GM12878 (cell line): Measurements from ENCODE around the gene MAFB. TPM values are rescaled to one million over a fixed set of nuclear protein-coding genes. Genes with fewer than 3 reads are reported as not detected.

Experiments
- ATAC-seq: fragments of 200-7000 bp; cut with Tn5 transposase; 3 replicates; pipeline ENCODE4 v1.9.1; 2020; ENCODE audit warnings: mild to moderate bottlenecking, moderate library complexity
- BruUV-seq: library from RNA; stranded (reverse); fragments of 400-500 nt; replicated peaks from 2 replicates; lab custom pipeline; 2021; lab: Mats Ljungman, UMichigan
- CTCF ChIA-PET: fragments of 300-600 bp; sonication (Branson Sonifier 250); formaldehyde crosslinking; extraction: SDS; loops from one replicate; lab custom pipeline; 2021; ENCODE audit warnings: inconsistent platforms; lab: Yijun Ruan, JAX
- POLR2A ChIA-PET: fragments of 350-600 bp; formaldehyde crosslinking; extraction: SDS; loops from one replicate; lab custom pipeline; 2021; ENCODE audit warnings: inconsistent platforms; lab: Charles Lee
- RAD21 ChIA-PET: fragments of 300-600 bp; sonication (Branson Sonifier 250); formaldehyde crosslinking; loops from one replicate; lab custom pipeline; 2023; ENCODE audit warnings: antibody characterized with exemption; ENCODE audit not compliant: unreplicated experiment; lab: Charles Lee
- SMC1A ChIA-PET: fragments of 300-600 bp; sonication (Branson Sonifier 250); formaldehyde crosslinking; loops from one replicate; lab custom pipeline; 2023; ENCODE audit not compliant: unreplicated experiment, uncharacterized antibody; lab: Charles Lee
- DNase-seq: peaks from one replicate; pipeline ENCODE4 v3.0.0-alpha.2; 2011; ENCODE audit warnings: low read depth, low spot score
- FAIRE-seq: peaks from 3 replicates; lab custom pipeline; 2011; peaks lifted over from hg19 to GRCh38; lab: Jason Lieb, UNC
- H2AFZ ChIP-seq: 2 replicates; pipeline ENCODE4 v1.6.0; 2011; ENCODE audit warnings: low read depth, low read length, control low read depth; ENCODE audit not compliant: control insufficient read depth
- H3K27ac ChIP-seq: 2 replicates; pipeline ENCODE4 v1.5.1; 2011; ENCODE audit warnings: control low read depth; ENCODE audit not compliant: control insufficient read depth, insufficient read depth
- H3K27me3 ChIP-seq, 2 experiments: replicated peaks in 1 of 2; 2 replicates each; pipeline versions ENCODE4 v1.6.0 to v1.6.1; 2011; ENCODE audit warnings: low read length in 1 of 2; ENCODE audit not compliant: control insufficient read depth in 2 of 2, insufficient read depth in 2 of 2
- H3K36me3 ChIP-seq, 2 experiments: 2 replicates each; pipeline ENCODE4 v1.5.1; 2011; ENCODE audit warnings: low read length in 1 of 2; ENCODE audit not compliant: control insufficient read depth in 2 of 2, insufficient read depth in 2 of 2
- H3K4me1 ChIP-seq: 2 replicates; pipeline ENCODE4 v1.6.1; 2011; ENCODE audit warnings: mild to moderate bottlenecking, low read length, moderate library complexity, mixed read lengths; ENCODE audit not compliant: control insufficient read depth, insufficient read depth
- H3K4me2 ChIP-seq: 2 replicates; pipeline ENCODE4 v1.6.0; 2011; ENCODE audit warnings: control low read depth; ENCODE audit not compliant: control insufficient read depth, insufficient read depth
- H3K4me3 ChIP-seq: fragments of 200-600 bp; sonication (generic); 2 replicates; pipeline ENCODE4 v1.5.1; 2016
- H3K79me2 ChIP-seq: 2 replicates; pipeline ENCODE4 v1.6.0; 2011; ENCODE audit warnings: low read length; ENCODE audit not compliant: control insufficient read depth, insufficient read depth
- H3K9ac ChIP-seq: 2 replicates; pipeline ENCODE4 v1.8.0; 2011; ENCODE audit warnings: low read length, control low read depth, mixed read lengths; ENCODE audit not compliant: control insufficient read depth, insufficient read depth
- H3K9me3 ChIP-seq: replicated peaks from 3 replicates; pipeline ENCODE4 v1.5.1; 2011; ENCODE audit warnings: mild to moderate bottlenecking, low read length; ENCODE audit not compliant: control insufficient read depth, insufficient read depth
- H4K20me1 ChIP-seq: 2 replicates; pipeline ENCODE4 v1.6.0; 2011; ENCODE audit not compliant: control insufficient read depth, insufficient read depth
- BCL3 ChIP-seq: IDR thresholded peaks from 2 replicates; pipeline ENCODE4 v1.6.1; 2011; ENCODE audit warnings: borderline replicate concordance, low read depth, mild to moderate bottlenecking, moderate library complexity, low read length; ENCODE audit not compliant: insufficient read depth, poor library complexity, severe bottlenecking
- NKRF ChIP-seq: fragments of 450-650 bp; conservative IDR thresholded peaks from 2 replicates; pipeline ENCODE4 v1.6.1; 2017; ENCODE audit warnings: mild to moderate bottlenecking, moderate library complexity
- RAD21 ChIP-seq: IDR thresholded peaks from 2 replicates; pipeline ENCODE4 v1.6.1; 2011; ENCODE audit warnings: mild to moderate bottlenecking, low read depth, low read length, moderate library complexity; ENCODE audit not compliant: insufficient read depth
- RUNX3 ChIP-seq: IDR thresholded peaks from 2 replicates; pipeline ENCODE4 v1.6.1; 2012; ENCODE audit warnings: low read length, inconsistent platforms
- SMAD1 ChIP-seq: fragments of 450-650 bp; IDR thresholded peaks from 2 replicates; pipeline ENCODE4 v1.6.1; 2018; ENCODE audit warnings: mild to moderate bottlenecking, low read depth; ENCODE audit not compliant: partially characterized antibody
- TBL1XR1 ChIP-seq: IDR thresholded peaks from 2 replicates; pipeline ENCODE4 v1.6.1; 2012; ENCODE audit warnings: low read depth, low read length, improper control_type of control experiment
- WGBS: methylation state at CpG from one replicate; pipeline ENCODE4 v1.1.6; 2016; ENCODE audit warnings: low lambda C conversion rate; ENCODE audit not compliant: insufficient replicate concordance, insufficient coverage; ENCODE audit errors: missing lambda C conversion rate; 5-methylcytosine and 5-hydroxymethylcytosine counted together
- in situ Hi-C: fragments of 300-500 bp; cut with MboI; formaldehyde crosslinking; loops from 9 replicates; pipeline ENCODE4 v1.14.3; 2018; ENCODE audit warnings: mixed read lengths
- intact Hi-C: fragments of 100-400 bp; cut with micrococcal nuclease; formaldehyde crosslinking; loops from one replicate; pipeline ENCODE4 v1.14.2; 2022; ENCODE audit not compliant: unreplicated experiment
- polyA plus RNA-seq, 11 experiments: library from polyadenylated mRNA; depleted of rRNA in 4 of 11; unstranded in 6 of 11; stranded (reverse) in 5 of 11; fragments of >200 nt; fragmentation: Nextera tagmentation in 4 of 11; fragmentation: Illumina TruSeq in 1 of 11; extraction: Ambion mirVana in 4 of 11; extraction: Trizol in 1 of 11; gene quantifications; 1 replicate in 1 of 11; 2 replicates in 10 of 11; pipeline versions ENCODE4 v1.2.1 to v1.2.3, GENCODE V29; 2011 to 2016; ENCODE audit warnings: inconsistent platforms in 2 of 11, missing spikeins in 2 of 11, low read depth in 1 of 11
- total RNA-seq, 4 experiments: library from RNA; depleted of rRNA in 3 of 4; stranded (reverse); fragments of >200 nt in 3 of 4; fragmentation: Illumina TruSeq in 1 of 4; extraction: Trizol in 1 of 4; gene quantifications; 2 replicates each; pipeline versions ENCODE4 v1.2.1 to v1.2.3, GENCODE V29; 2013 to 2021
- TF ChIP-seq, protein P1 (sequence below): fragments of 450-650 bp; formaldehyde crosslinking; IDR thresholded peaks from 2 replicates; pipeline ENCODE4 v1.4.0; 2020; ENCODE audit warnings: mild to moderate bottlenecking, moderate library complexity
- TF ChIP-seq, protein P2 (sequence below): fragments of 450-650 bp; IDR thresholded peaks from 2 replicates; pipeline ENCODE4 v1.6.1; 2016; ENCODE audit warnings: mild to moderate bottlenecking

The MAFB gene
- total and polyA plus RNA-seq, 10 of the 15 experiments (the other 5 are each of a cell fraction or from before 2014, with no cell fraction given) = 0.01 to 0.08 (median 0.01) TPM; not detected in 7

DNA sequence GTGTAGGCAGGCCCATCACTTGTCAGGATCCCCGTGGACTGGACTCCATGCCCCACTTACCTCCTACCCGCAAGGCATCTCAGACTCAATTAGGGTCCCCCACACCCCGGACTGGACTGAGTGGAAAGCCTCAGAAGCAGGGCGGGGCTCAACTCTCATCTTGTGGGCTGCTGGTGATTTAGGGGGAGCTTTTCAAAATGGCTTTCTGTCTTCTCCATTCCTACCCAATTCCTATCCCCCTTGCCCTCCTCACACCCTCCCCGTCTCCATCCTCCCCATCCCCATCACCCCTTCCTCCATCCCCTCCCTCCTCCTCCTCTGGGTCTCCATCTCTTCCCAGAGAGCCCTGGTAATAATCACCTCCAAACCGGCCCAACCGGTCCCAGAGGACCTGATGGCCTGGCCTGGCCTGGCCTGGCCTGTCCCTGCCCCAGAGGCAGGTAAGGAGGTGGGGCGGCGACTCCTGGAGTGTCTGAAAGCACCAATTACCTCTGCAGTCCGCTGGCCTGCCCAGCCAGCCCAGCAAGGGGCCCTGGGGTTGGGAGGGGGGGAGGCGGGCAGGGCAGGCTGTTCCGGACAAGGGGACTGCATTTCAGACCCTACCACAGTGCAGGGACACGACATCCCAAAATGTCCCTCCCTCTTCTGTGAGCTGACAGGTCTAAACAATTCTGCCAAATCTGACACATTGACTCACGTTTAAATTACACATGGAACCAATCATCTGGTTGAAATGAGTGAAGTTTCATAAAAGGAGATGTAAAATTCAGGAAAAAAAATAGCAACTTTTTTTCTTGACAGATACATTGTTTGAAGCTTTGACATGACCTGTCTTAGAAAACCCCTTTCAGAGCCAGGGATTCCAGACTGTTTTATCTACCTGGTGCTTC is 24.8 kb downstream of the MAFB start:
- no peaks in the 10 kb centered on the region for H4K20me1 ChIP-seq
- in situ Hi-C loops (no loop called here), intact Hi-C loops (no loop called here)
- CTCF ChIA-PET = no interaction called here
- no peak for ATAC-seq
- 14% methylated on average over 14 of the region's 14 CpGs for WGBS
- no peaks in the 10 kb centered on the region for H3K36me3 ChIP-seq
- H3K9ac ChIP-seq = no peak overlapping the region
- H3K4me2 ChIP-seq = no peak overlapping the region
- SMC1A ChIA-PET = no interaction called here
- H3K9me3 ChIP-seq = no peaks in the 10 kb centered on the region
- no peaks in the 10 kb centered on the region for H3K27me3 ChIP-seq
- H3K4me1 ChIP-seq = no peaks in the 10 kb centered on the region
- H3K27ac ChIP-seq = no peak overlapping the region
- H2AFZ ChIP-seq = no peak overlapping the region
- no peak for DNase-seq
- RAD21 ChIA-PET = no interaction called here
- no peak overlapping the region for H3K4me3 ChIP-seq
- no peak for FAIRE-seq
- POLR2A ChIA-PET = no interaction called here
- TF ChIP-seq, protein P1, sequence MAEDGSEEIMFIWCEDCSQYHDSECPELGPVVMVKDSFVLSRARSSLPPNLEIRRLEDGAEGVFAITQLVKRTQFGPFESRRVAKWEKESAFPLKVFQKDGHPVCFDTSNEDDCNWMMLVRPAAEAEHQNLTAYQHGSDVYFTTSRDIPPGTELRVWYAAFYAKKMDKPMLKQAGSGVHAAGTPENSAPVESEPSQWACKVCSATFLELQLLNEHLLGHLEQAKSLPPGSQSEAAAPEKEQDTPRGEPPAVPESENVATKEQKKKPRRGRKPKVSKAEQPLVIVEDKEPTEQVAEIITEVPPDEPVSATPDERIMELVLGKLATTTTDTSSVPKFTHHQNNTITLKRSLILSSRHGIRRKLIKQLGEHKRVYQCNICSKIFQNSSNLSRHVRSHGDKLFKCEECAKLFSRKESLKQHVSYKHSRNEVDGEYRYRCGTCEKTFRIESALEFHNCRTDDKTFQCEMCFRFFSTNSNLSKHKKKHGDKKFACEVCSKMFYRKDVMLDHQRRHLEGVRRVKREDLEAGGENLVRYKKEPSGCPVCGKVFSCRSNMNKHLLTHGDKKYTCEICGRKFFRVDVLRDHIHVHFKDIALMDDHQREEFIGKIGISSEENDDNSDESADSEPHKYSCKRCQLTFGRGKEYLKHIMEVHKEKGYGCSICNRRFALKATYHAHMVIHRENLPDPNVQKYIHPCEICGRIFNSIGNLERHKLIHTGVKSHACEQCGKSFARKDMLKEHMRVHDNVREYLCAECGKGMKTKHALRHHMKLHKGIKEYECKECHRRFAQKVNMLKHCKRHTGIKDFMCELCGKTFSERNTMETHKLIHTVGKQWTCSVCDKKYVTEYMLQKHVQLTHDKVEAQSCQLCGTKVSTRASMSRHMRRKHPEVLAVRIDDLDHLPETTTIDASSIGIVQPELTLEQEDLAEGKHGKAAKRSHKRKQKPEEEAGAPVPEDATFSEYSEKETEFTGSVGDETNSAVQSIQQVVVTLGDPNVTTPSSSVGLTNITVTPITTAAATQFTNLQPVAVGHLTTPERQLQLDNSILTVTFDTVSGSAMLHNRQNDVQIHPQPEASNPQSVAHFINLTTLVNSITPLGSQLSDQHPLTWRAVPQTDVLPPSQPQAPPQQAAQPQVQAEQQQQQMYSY (CRISPR knock-in tag) = no peak
- TF ChIP-seq SMAD1 = no peak
- TF ChIP-seq, protein P2, sequence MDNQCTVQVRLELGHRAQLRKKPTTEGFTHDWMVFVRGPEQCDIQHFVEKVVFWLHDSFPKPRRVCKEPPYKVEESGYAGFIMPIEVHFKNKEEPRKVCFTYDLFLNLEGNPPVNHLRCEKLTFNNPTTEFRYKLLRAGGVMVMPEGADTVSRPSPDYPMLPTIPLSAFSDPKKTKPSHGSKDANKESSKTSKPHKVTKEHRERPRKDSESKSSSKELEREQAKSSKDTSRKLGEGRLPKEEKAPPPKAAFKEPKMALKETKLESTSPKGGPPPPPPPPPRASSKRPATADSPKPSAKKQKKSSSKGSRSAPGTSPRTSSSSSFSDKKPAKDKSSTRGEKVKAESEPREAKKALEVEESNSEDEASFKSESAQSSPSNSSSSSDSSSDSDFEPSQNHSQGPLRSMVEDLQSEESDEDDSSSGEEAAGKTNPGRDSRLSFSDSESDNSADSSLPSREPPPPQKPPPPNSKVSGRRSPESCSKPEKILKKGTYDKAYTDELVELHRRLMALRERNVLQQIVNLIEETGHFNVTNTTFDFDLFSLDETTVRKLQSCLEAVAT = no peak
- TF ChIP-seq NKRF = no peak
- no peak for TF ChIP-seq RUNX3
- no peak for TF ChIP-seq BCL3
- TF ChIP-seq RAD21 = no peak
- TF ChIP-seq TBL1XR1 = no peak
- no peaks in the 10 kb centered on the region for H3K79me2 ChIP-seq
- BruUV-seq = no TSS peak
